Erythroblast (primary cell): ENCODE results near the gene PDGFA.

Experiments used
- GATA1 ChIP-seq: IDR thresholded peaks from 2 replicates; pipeline ENCODE4 v1.6.1; 2011; ENCODE audit warnings: low read depth, mild to moderate bottlenecking, control low read depth, low read length, moderate library complexity
- POLR2A ChIP-seq: IDR thresholded peaks from 2 replicates; pipeline ENCODE4 v1.6.1; 2011; ENCODE audit warnings: mild to moderate bottlenecking, low read length

- TF ChIP-seq POLR2A (no peak), GATA1 (no peak)
Observed at GRCh38 chr7:452791-453455, 66.7 kb downstream of the PDGFA start.
